ENCODE data around the gene DENND6B.
A peak's percentile ranks its signal among the peaks of the same experiment; 100 is the strongest.

DENND6B gene

GRCh38 chr22:50267591-50268390 is 59.0 kb downstream of the DENND6B start:
- H3K4me3 ChIP-seq, result peak overlapping the region; percentile 62
- no peak for TF ChIP-seq CTCF (IDR thresholded peaks at IDR 0.05)
- peak overlapping the region in 1 of 2 donors; percentile 49 for H3K27ac ChIP-seq
- DNase-seq (ENCODE audit: low spot score), result no peak

DNA sequence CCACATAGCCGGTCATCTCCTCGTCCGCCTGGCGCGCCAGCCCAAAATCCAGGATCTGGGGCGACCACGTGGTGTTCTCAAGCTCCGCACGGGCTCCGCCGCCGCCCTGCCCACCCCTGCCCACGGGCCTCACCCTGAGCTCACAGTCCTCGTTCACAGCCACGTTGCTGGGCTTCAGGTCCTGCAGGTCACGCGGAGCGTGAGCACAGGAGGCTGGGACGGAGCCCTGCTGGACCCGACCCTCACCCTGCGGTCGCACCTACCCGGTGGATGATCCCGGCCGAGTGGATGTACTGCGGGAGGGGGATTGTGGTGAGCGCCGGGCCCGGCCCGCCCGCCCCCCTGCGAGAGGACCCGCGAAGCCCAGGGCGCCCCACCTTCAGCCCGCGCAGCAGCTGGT is 59.8 kb downstream of the DENND6B start:
- no peak for TF ChIP-seq CTCF (IDR thresholded peaks at IDR 0.05)
- Histone ChIP-seq H3K4me3 (peak overlapping the region; percentile 62), H3K27ac (no peak overlapping the region)
- DNase-seq (ENCODE audit: low spot score), result no peak

GRCh38 chr22:50264946-50265669 is 61.7 kb downstream of the DENND6B start:
- Histone ChIP-seq H3K4me3 (no peak overlapping the region), H3K27ac (no peak overlapping the region)
- no peak for DNase-seq (ENCODE audit: low spot score)
- TF ChIP-seq CTCF (IDR thresholded peaks at IDR 0.05), result no peak

GRCh38 chr22:50264104-50264745 is 62.6 kb downstream of the DENND6B start:
- Histone ChIP-seq H3K27ac (no peak overlapping the region), H3K4me3 (no peak overlapping the region)
- TF ChIP-seq CTCF (IDR thresholded peaks at IDR 0.05), result no peak
- no peak for DNase-seq (ENCODE audit: low spot score)

- H3K27ac ChIP-seq, result no peak overlapping the region
- no peak for TF ChIP-seq CTCF (IDR thresholded peaks at IDR 0.05)
- H3K4me3 ChIP-seq, result no peak overlapping the region
- DNase-seq (ENCODE audit: low spot score), result no peak
Observed at GRCh38 chr22:50262973-50263617, 63.7 kb downstream of the DENND6B start.

- TF ChIP-seq CTCF (IDR thresholded peaks at IDR 0.05), result no peak
- H3K4me3 ChIP-seq, result no peak overlapping the region
- H3K27ac ChIP-seq, result no peak overlapping the region
- no peak for DNase-seq (ENCODE audit: low spot score)
Observed at GRCh38 chr22:50262460-50262911, 64.3 kb downstream of the DENND6B start.
